NCI-H1048 (cell line): ENCODE data around the gene P2RY13.

Experiments
- DNase-seq: peaks from one replicate; lab custom pipeline; 2025; lab: John Stamatoyannopoulos, UW

The P2RY13 gene

GRCh38 chr3:151320131-151320530 lies 9.2 kb downstream of the P2RY13 start:
- DNase-seq, result no peak

GRCh38 chr3:151319628-151320027 lies 9.7 kb downstream of the P2RY13 start:
- no peak for DNase-seq

- no peak for DNase-seq
These were observed 10.4 kb downstream of the P2RY13 start for GRCh38 chr3:151318991-151319390.

GRCh38 chr3:151318313-151318712 lies 11.0 kb downstream of the P2RY13 start:
- no peak for DNase-seq

GRCh38 chr3:151316267-151316991 lies 12.9 kb downstream of the P2RY13 start, which contains the start of gene GPR87:
TSS of gene GPR87 (minus strand) at chr3:151316820. CDS start at chr3:151300100, 16,720 bp downstream.
- no peak for DNase-seq

GRCh38 chr3:151315846-151316245 lies 13.5 kb downstream of the P2RY13 start:
- DNase-seq, result no peak

GRCh38 chr3:151315136-151315535 lies 14.2 kb downstream of the P2RY13 start:
- no peak for DNase-seq

GRCh38 chr3:151314593-151314992 lies 14.8 kb downstream of the P2RY13 start:
- no peak for DNase-seq

GRCh38 chr3:151314137-151314536 lies 15.2 kb downstream of the P2RY13 start:
- DNase-seq, result no peak

GRCh38 chr3:151312972-151313371 lies 16.4 kb downstream of the P2RY13 start:
- DNase-seq, result no peak

- DNase-seq, result no peak
These were observed 19.8 kb downstream of the P2RY13 start for GRCh38 chr3:151309566-151309965.

- DNase-seq, result no peak
These were observed 21.5 kb downstream of the P2RY13 start for GRCh38 chr3:151307583-151308488.

- DNase-seq, result no peak
These were observed 22.2 kb downstream of the P2RY13 start for GRCh38 chr3:151307131-151307530.

GRCh38 chr3:151306168-151306810 lies 23.1 kb downstream of the P2RY13 start:
- DNase-seq, result no peak

- no peak for DNase-seq
These were observed 23.6 kb downstream of the P2RY13 start for GRCh38 chr3:151305775-151306151.

- DNase-seq, result no peak
These were observed 24.1 kb downstream of the P2RY13 start for GRCh38 chr3:151305060-151305774.

GRCh38 chr3:151303751-151304150 lies 25.6 kb downstream of the P2RY13 start:
- no peak for DNase-seq

GRCh38 chr3:151301787-151302186 lies 27.6 kb downstream of the P2RY13 start:
- DNase-seq, result no peak

GRCh38 chr3:151300539-151300938 lies 28.8 kb downstream of the P2RY13 start:
- DNase-seq, result no peak

GRCh38 chr3:151299006-151299405 lies 30.3 kb downstream of the P2RY13 start:
- no peak for DNase-seq

GRCh38 chr3:151297429-151297828 lies 31.9 kb downstream of the P2RY13 start:
- no peak for DNase-seq

GRCh38 chr3:151296226-151296625 lies 33.1 kb downstream of the P2RY13 start:
- no peak for DNase-seq
